Glutamatergic neuron (in vitro differentiated cells): Measurements from ENCODE around the gene QSOX1. TPM values are rescaled to one million over a fixed set of nuclear protein-coding genes. Genes with fewer than 3 reads are reported as not detected.

ENCODE experiments used
- DNase-seq: peaks from one replicate; pipeline ENCODE4 v3.0.0; 2022
- H3K27ac Mint-ChIP-seq: one replicate; pipeline ENCODE4 v1.8.0; 2020; ENCODE audit warnings: mild to moderate bottlenecking, mixed read lengths, inconsistent platforms; ENCODE audit not compliant: unreplicated experiment
- H3K27me3 Mint-ChIP-seq: one replicate; pipeline ENCODE4 v1.8.0; 2020; ENCODE audit warnings: mild to moderate bottlenecking, moderate library complexity, mixed read lengths, inconsistent platforms; ENCODE audit not compliant: unreplicated experiment
- H3K36me3 Mint-ChIP-seq: one replicate; pipeline ENCODE4 v1.8.0; 2020; ENCODE audit warnings: mild to moderate bottlenecking, mixed read lengths, inconsistent platforms; ENCODE audit not compliant: unreplicated experiment
- H3K4me1 Mint-ChIP-seq: one replicate; pipeline ENCODE4 v1.8.0; 2020; ENCODE audit warnings: mild to moderate bottlenecking, low read depth, mixed read lengths, inconsistent platforms; ENCODE audit not compliant: unreplicated experiment
- H3K4me3 Mint-ChIP-seq: one replicate; pipeline ENCODE4 v1.8.0; 2020; ENCODE audit warnings: mild to moderate bottlenecking, mixed read lengths, inconsistent platforms; ENCODE audit not compliant: unreplicated experiment
- H3K9me3 Mint-ChIP-seq: one replicate; pipeline ENCODE4 v1.8.0; 2020; ENCODE audit warnings: mild to moderate bottlenecking, moderate library complexity, mixed read lengths, inconsistent platforms; ENCODE audit not compliant: unreplicated experiment
- total RNA-seq: library from RNA; stranded (reverse); fragmentation: NEBNext Ultra II Directional; extraction: Animal tissue kit (Norgen Biotek cat#: 25700); gene quantifications from one replicate; pipeline ENCODE4 v1.2.1, GENCODE V29; 2021; ENCODE audit not compliant: unreplicated experiment
- TF ChIP-seq, protein P1 (sequence below): fragments of 200-600 bp; sonication (generic); IDR thresholded peaks from one replicate; pipeline ENCODE4 v1.5.0; 2021; ENCODE audit not compliant: partially characterized antibody, unreplicated experiment

Gene QSOX1
- total RNA-seq, 1 donor from 2014 or later: 46.1 TPM

DNA sequence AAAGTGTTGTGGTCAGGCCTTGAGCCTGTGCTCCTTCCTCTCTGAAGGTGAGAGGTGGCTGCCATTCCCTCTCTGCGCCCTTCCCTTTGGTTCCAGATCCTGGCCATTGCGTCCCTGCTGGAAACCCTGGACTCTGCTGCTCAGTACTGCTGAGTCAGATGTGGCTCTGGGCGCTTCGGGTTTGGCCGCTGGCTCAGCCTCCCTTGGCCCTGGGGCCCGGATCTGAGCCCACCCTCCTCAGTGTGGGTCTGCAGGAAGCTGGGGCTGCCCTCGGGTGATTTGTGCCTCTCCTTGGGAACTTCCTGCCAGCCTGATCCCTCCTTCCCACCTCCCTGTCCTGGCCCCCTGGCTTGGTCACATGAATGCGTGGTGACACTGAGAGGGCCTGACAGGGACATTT is 32.2 kb downstream of the QSOX1 start:
- peaks cover 12% of the 10 kb centered on the region for H3K27me3 Mint-ChIP-seq
- no peak for DNase-seq
- no peak overlapping the region for H3K4me3 Mint-ChIP-seq
- H3K4me1 Mint-ChIP-seq: peaks cover 21% of the 10 kb centered on the region
- no peak overlapping the region for H3K27ac Mint-ChIP-seq
- H3K9me3 Mint-ChIP-seq: peaks cover 5% of the 10 kb centered on the region
- H3K36me3 Mint-ChIP-seq: peaks cover 15% of the 10 kb centered on the region
- TF ChIP-seq, protein P1, sequence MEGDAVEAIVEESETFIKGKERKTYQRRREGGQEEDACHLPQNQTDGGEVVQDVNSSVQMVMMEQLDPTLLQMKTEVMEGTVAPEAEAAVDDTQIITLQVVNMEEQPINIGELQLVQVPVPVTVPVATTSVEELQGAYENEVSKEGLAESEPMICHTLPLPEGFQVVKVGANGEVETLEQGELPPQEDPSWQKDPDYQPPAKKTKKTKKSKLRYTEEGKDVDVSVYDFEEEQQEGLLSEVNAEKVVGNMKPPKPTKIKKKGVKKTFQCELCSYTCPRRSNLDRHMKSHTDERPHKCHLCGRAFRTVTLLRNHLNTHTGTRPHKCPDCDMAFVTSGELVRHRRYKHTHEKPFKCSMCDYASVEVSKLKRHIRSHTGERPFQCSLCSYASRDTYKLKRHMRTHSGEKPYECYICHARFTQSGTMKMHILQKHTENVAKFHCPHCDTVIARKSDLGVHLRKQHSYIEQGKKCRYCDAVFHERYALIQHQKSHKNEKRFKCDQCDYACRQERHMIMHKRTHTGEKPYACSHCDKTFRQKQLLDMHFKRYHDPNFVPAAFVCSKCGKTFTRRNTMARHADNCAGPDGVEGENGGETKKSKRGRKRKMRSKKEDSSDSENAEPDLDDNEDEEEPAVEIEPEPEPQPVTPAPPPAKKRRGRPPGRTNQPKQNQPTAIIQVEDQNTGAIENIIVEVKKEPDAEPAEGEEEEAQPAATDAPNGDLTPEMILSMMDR: no peak

- Mint-ChIP-seq H3K36me3 (peaks cover 23% of the 10 kb centered on the region), H3K9me3 (peaks cover 8% of the 10 kb centered on the region), H3K27me3 (peaks cover 19% of the 10 kb centered on the region), H3K27ac (no peak overlapping the region), H3K4me3 (no peak overlapping the region), H3K4me1 (peaks cover 23% of the 10 kb centered on the region)
- DNase-seq: no peak
- TF ChIP-seq, protein P1: no peak
Measured at GRCh38 chr1:180187626-180188025, 33.0 kb downstream of the QSOX1 start.

DNA sequence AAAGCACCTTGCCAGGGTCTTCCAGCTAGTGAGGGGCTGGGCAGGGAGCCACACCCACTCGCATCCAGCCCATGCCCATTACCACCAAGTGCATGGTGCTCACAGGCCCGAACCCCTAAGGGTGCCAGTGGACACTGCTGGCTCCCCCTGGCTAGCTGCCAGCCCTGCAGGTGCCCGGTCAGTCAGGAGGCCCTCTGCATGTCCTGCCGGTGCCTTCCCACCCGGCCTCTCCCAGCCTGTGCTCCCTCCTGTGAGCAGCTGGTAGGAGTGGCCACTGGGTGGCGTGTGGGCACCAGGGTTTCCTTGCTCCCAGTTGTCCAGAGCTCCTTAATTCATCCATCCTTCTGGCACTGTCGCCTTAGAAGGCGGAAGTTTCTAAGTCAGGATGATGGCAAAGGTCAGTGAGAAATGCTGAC is 33.4 kb downstream of the QSOX1 start:
- H3K36me3 Mint-ChIP-seq: peaks cover 27% of the 10 kb centered on the region
- DNase-seq: peak; percentile 84
- H3K27me3 Mint-ChIP-seq: peaks cover 22% of the 10 kb centered on the region
- TF ChIP-seq, protein P1: peak; percentile 83
- H3K9me3 Mint-ChIP-seq: peaks cover 11% of the 10 kb centered on the region
- H3K4me1 Mint-ChIP-seq: peaks cover 28% of the 10 kb centered on the region
- H3K27ac Mint-ChIP-seq: no peak overlapping the region
- no peak overlapping the region for H3K4me3 Mint-ChIP-seq

DNA sequence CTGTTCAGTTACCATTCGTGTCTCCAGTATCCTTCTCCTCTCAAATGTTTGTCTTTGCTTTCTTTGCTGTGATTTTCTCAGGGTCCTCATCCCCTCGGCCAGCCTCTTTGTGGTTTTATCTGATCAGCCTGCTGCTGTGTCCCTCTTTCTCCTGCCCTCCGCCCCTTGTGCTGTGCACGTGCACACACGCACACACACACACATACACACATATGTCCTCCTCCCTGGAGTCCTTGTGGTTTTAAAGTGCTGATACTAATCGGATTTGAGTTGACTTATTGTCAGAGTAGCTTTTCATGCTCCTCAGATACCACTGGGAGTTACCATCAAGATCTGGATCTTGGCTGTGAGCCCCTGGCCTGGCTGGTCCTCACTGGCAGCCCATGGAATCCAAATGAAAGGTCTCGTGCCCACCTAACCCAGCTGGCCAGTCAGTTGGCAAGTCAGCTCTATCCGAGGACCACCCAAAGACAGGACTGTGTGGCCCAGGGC is 34.1 kb downstream of the QSOX1 start:
- Mint-ChIP-seq H3K9me3 (peaks cover 12% of the 10 kb centered on the region), H3K4me1 (peaks cover 28% of the 10 kb centered on the region), H3K4me3 (peak overlapping the region; percentile 62), H3K27me3 (peaks cover 25% of the 10 kb centered on the region), H3K36me3 (peaks cover 29% of the 10 kb centered on the region), H3K27ac (peak overlapping the region; percentile 85)
- DNase-seq: no peak
- TF ChIP-seq, protein P1: no peak

GRCh38 chr1:180190091-180190490 is 35.4 kb downstream of the QSOX1 start:
- peaks cover 29% of the 10 kb centered on the region for H3K36me3 Mint-ChIP-seq
- no peak for DNase-seq
- no peak overlapping the region for H3K4me3 Mint-ChIP-seq
- peaks cover 33% of the 10 kb centered on the region for H3K4me1 Mint-ChIP-seq
- H3K27ac Mint-ChIP-seq: no peak overlapping the region
- TF ChIP-seq, protein P1: no peak
- peaks cover 27% of the 10 kb centered on the region for H3K27me3 Mint-ChIP-seq
- H3K9me3 Mint-ChIP-seq: peaks cover 16% of the 10 kb centered on the region
